Measurements from ENCODE around the gene CDKN2A.
A peak's percentile ranks its signal among the peaks of the same experiment; 100 is the strongest.

CDKN2A gene
- total RNA-seq, result 0.60 to 2.2 (median 1.4) reads per million in 3 experiments

GRCh38 chr9:21993893-21994555 lies at the start of gene CDKN2A:
Gene CDKN2A, minus strand, starts transcription at chr9:21994392.
- peak; percentile 34 for DNase-seq

- DNase-seq, result no peak
Measured at GRCh38 chr9:22043928-22044327, 49.7 kb upstream of the CDKN2A start.

GRCh38 chr9:22041775-22042174 lies 47.6 kb upstream of the CDKN2A start:
- no peak for DNase-seq

- no peak for DNase-seq
Measured at GRCh38 chr9:22041344-22041743, 47.2 kb upstream of the CDKN2A start.

- no peak for DNase-seq
Measured at GRCh38 chr9:22040760-22041159, 46.6 kb upstream of the CDKN2A start.

- DNase-seq, result no peak
Measured at GRCh38 chr9:22039258-22039657, 45.1 kb upstream of the CDKN2A start.

- peak; percentile 19 for DNase-seq
Measured at GRCh38 chr9:22037954-22038690, 43.9 kb upstream of the CDKN2A start.

- DNase-seq, result no peak
Measured at GRCh38 chr9:22036866-22037626, 42.9 kb upstream of the CDKN2A start.

- DNase-seq, result no peak
Measured at GRCh38 chr9:22035591-22036011, 41.4 kb upstream of the CDKN2A start.

GRCh38 chr9:22033012-22033630 lies 38.9 kb upstream of the CDKN2A start:
- no peak for DNase-seq

GRCh38 chr9:22031655-22032411 lies 37.6 kb upstream of the CDKN2A start:
- DNase-seq, result no peak

- DNase-seq, result no peak
Measured at GRCh38 chr9:22030101-22030598, 36.0 kb upstream of the CDKN2A start.

GRCh38 chr9:22029231-22029630 lies 35.0 kb upstream of the CDKN2A start:
- no peak for DNase-seq

- no peak for DNase-seq
Measured at GRCh38 chr9:22028394-22028793, 34.2 kb upstream of the CDKN2A start.

- no peak for DNase-seq
Measured at GRCh38 chr9:22026696-22027095, 32.5 kb upstream of the CDKN2A start.

GRCh38 chr9:22022396-22022795 lies 28.2 kb upstream of the CDKN2A start:
- DNase-seq, result no peak

GRCh38 chr9:22010866-22011625 lies 16.9 kb upstream of the CDKN2A start:
- no peak for DNase-seq

GRCh38 chr9:22009506-22009867 lies 15.3 kb upstream of the CDKN2A start:
- no peak for DNase-seq

GRCh38 chr9:22008717-22009505 lies 14.7 kb upstream of the CDKN2A start, which contains the start of gene CDKN2B:
Gene CDKN2B, minus strand, starts transcription at chr9:22009305. Its CDS starts 352 bp downstream, at chr9:22008953.
- peak; percentile 55 for DNase-seq

- DNase-seq, result no peak
Measured at GRCh38 chr9:22008384-22008716, 14.2 kb upstream of the CDKN2A start.
